Natural killer cell (primary cell): ENCODE data around the gene CDC123. TPM values are rescaled to one million over a fixed set of nuclear protein-coding genes. Genes with fewer than 3 reads are reported as not detected.

Experiments used
- ATAC-seq, 3 donors: fragments of 150-1000 bp in 2 of 3; fragments of 200-7000 bp in 1 of 3; cut with Tn5 transposase; 1 replicate in 1 of 3; 2 replicates in 2 of 3; pipeline ENCODE4 v1.10.0; 2021; ENCODE audit warnings: mild to moderate bottlenecking in 2 of 3, moderate library complexity in 2 of 3
- DNase-seq, 2 donors: peaks; one replicate each; pipeline versions ENCODE4 v3.0.0 to v3.0.0-alpha.2; 2013 to 2021; ENCODE audit warnings: mixed read lengths in 1 of 2
- H3K27ac ChIP-seq: one replicate; pipeline ENCODE4 v1.5.1; 2013; ENCODE audit warnings: mild to moderate bottlenecking, low read length
- H3K27me3 ChIP-seq: one replicate; pipeline ENCODE4 v1.6.1; 2013; ENCODE audit warnings: low read length; ENCODE audit not compliant: control insufficient read depth, insufficient read depth
- H3K36me3 ChIP-seq: one replicate; pipeline ENCODE4 v1.6.1; 2013; ENCODE audit warnings: low read length; ENCODE audit not compliant: control insufficient read depth, insufficient read depth
- H3K4me1 ChIP-seq: one replicate; pipeline ENCODE4 v1.6.1; 2013; ENCODE audit warnings: low read length; ENCODE audit not compliant: control insufficient read depth, insufficient read depth
- H3K4me3 ChIP-seq: one replicate; pipeline ENCODE4 v1.5.1; 2013; ENCODE audit warnings: low read length
- H3K9me3 ChIP-seq: one replicate; pipeline ENCODE4 v1.6.1; 2013; ENCODE audit warnings: low read length; ENCODE audit not compliant: control insufficient read depth, insufficient read depth
- H3K27ac Mint-ChIP-seq, 2 donors: one replicate each; pipeline ENCODE4 v1.8.0; 2022; ENCODE audit warnings: mild to moderate bottlenecking in 2 of 2, mixed read lengths in 2 of 2, moderate library complexity in 1 of 2
- H3K27me3 Mint-ChIP-seq, 2 donors: one replicate each; pipeline ENCODE4 v1.8.0; 2022; ENCODE audit warnings: low read depth in 2 of 2, mixed read lengths in 2 of 2
- H3K36me3 Mint-ChIP-seq: one replicate; pipeline ENCODE4 v1.8.0; 2022; ENCODE audit warnings: mixed read lengths
- H3K4me1 Mint-ChIP-seq, 2 donors: one replicate each; pipeline ENCODE4 v1.8.0; 2022; ENCODE audit warnings: mixed read lengths in 2 of 2
- H3K4me3 Mint-ChIP-seq: one replicate; pipeline ENCODE4 v1.8.0; 2022; ENCODE audit warnings: mild to moderate bottlenecking, moderate library complexity, mixed read lengths
- H3K9me3 Mint-ChIP-seq, 2 donors: one replicate each; pipeline ENCODE4 v1.8.0; 2022; ENCODE audit warnings: mixed read lengths in 2 of 2
- CTCF ChIP-seq: fragments of 200-600 bp; IDR thresholded peaks from one replicate; pipeline ENCODE4 v1.8.0; 2022; ENCODE audit warnings: antibody characterized with exemption
- WGBS: methylation state at CpG from one replicate; pipeline ENCODE4 v1.1.7; 2013; ENCODE audit warnings: missing lambda C conversion rate; ENCODE audit not compliant: insufficient coverage; 5-methylcytosine and 5-hydroxymethylcytosine counted together
- intact Hi-C: fragments of 100-400 bp; cut with micrococcal nuclease; formaldehyde crosslinking; loops from one replicate; pipeline ENCODE4 v1.14.2; 2022
- total RNA-seq, 4 donors: library from RNA; stranded (reverse); fragments of 120-200 nt in 1 of 4; gene quantifications; one replicate each; pipeline versions ENCODE4 v1.2.3 to v1.2.4, GENCODE V29; 2013 to 2022

Gene CDC123
- total RNA-seq, 3 donors from 2014 or later (not counting 1 experiment from before 2014, with no cell fraction given) = 45.8 to 53.3 (median 47.6) TPM

DNA sequence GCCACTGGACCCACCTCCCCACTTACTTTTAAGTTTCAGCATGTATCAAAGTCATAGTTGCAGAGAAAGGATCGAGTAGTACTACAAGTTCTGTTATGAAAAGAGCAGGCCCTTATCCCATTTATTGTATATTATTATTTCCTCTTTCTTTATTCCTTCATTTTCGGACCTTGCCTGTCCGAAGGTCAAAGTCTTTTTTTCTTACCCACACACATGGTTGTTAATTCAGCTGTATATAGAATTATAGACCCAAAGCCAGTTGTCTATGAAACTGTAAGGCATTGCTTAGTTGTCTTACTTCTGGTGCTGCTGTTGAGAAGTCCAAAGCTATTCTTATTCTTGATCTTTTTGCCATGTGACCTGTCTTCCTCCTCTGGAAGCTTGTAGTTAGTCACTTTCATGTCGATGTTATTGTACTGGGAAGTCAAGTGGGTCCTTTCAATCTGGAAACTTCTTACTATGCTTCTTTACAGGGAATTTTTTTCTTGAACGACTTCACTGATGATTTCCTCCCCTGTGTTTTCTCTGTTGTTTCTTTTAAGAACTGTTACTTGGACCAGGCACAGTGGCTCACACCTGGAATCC, 8.6 kb upstream of the CDC123 start:
- intact Hi-C loops = no loop called here
- no peaks in the 10 kb centered on the region for H3K27me3 Mint-ChIP-seq
- H3K36me3 ChIP-seq = peaks cover 25% of the 10 kb centered on the region
- no peak overlapping the region for H3K27ac ChIP-seq
- H3K27ac Mint-ChIP-seq = no peak overlapping the region
- peaks cover 9 to 23% of the 10 kb centered on the region in 2 donors for H3K4me1 Mint-ChIP-seq
- H3K36me3 Mint-ChIP-seq = no peaks in the 10 kb centered on the region
- H3K9me3 ChIP-seq = no peaks in the 10 kb centered on the region
- no peaks in the 10 kb centered on the region for H3K4me1 ChIP-seq
- no peaks in the 10 kb centered on the region for H3K27me3 ChIP-seq
- H3K4me3 ChIP-seq = no peak overlapping the region
- no peak for ATAC-seq
- 95% methylated on average over 2 of the region's 5 CpGs for WGBS
- no peaks in the 10 kb centered on the region for H3K9me3 Mint-ChIP-seq
- no peak for TF ChIP-seq CTCF
- H3K4me3 Mint-ChIP-seq = no peak overlapping the region
- no peak for DNase-seq

GRCh38 chr10:12188656-12189055, 7.3 kb upstream of the CDC123 start:
- H3K36me3 ChIP-seq = peaks cover 24% of the 10 kb centered on the region
- intact Hi-C loops = no loop called here
- H3K9me3 Mint-ChIP-seq = no peaks in the 10 kb centered on the region
- H3K4me3 ChIP-seq = no peak overlapping the region
- TF ChIP-seq CTCF = no peak
- no peak overlapping the region for H3K4me3 Mint-ChIP-seq
- no peaks in the 10 kb centered on the region for H3K27me3 ChIP-seq
- H3K27me3 Mint-ChIP-seq = no peaks in the 10 kb centered on the region
- H3K27ac ChIP-seq = no peak overlapping the region
- ATAC-seq = no peak
- H3K36me3 Mint-ChIP-seq = no peaks in the 10 kb centered on the region
- no peak overlapping the region for H3K27ac Mint-ChIP-seq
- no peaks in the 10 kb centered on the region for H3K9me3 ChIP-seq
- H3K4me1 ChIP-seq = peaks cover under 1% of the 10 kb centered on the region
- 84% methylated on average over 4 of the region's 6 CpGs for WGBS
- peaks cover 13 to 28% of the 10 kb centered on the region in 2 donors for H3K4me1 Mint-ChIP-seq
- no peak for DNase-seq

DNA sequence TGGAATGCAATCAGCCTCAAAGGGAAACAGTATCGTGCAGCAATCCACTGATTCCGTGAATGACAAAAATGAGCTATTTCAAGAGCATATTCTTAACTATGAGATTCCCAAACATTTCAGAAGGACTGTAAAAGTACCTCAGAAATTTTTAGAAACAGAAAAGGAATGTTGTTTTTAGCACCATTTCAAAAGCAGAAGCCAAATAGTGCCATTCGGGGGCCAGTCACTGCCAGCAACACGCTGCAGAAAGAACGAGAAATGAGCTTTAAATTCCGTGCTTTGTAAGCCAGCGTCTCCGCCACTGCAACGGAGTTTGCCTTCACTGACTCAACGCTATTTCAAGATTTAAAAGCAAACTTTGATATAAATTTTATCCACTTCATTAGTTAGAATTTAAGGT, 6.6 kb upstream of the CDC123 start:
- DNase-seq (no peak), ATAC-seq (no peak)
- Histone ChIP-seq H3K27ac (no peak overlapping the region), H3K27me3 (no peaks in the 10 kb centered on the region), H3K4me3 (no peak overlapping the region), H3K36me3 (peaks cover 21% of the 10 kb centered on the region), H3K4me1 (peaks cover 5% of the 10 kb centered on the region), H3K9me3 (no peaks in the 10 kb centered on the region)
- H3K27ac Mint-ChIP-seq = no peak overlapping the region
- 91% methylated on average over 9 of the region's 10 CpGs for WGBS
- TF ChIP-seq CTCF = no peak
- no peak overlapping the region for H3K4me3 Mint-ChIP-seq
- H3K9me3 Mint-ChIP-seq = no peaks in the 10 kb centered on the region
- no peaks in the 10 kb centered on the region for H3K27me3 Mint-ChIP-seq
- intact Hi-C loops = no loop called here
- H3K4me1 Mint-ChIP-seq = peaks cover 18 to 34% of the 10 kb centered on the region in 2 donors
- H3K36me3 Mint-ChIP-seq = no peaks in the 10 kb centered on the region

DNA sequence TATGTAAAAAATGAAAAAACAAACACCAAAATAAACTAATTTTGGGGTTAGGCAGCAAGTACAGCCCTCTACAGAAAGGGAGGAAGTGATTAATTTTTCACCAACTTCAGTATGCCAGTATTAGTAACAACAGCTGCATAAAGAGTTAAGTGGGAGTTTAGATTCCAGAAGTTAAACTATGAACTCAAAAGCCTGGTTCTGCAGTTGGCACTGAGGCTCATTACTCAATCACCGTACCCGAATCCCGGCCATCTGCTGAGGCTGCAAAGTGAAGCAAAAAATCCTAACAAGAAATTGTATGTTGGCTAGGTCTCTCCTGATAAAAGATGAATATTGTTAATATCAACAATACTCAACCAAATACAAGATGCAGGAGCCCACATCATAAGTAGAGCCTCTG, 4.3 kb upstream of the CDC123 start:
- intact Hi-C loops = loop anchor here (10.0 kb wide), 1 partner anchor 913 kb away; the partner anchor contains the start of gene OPTN
- 73% methylated on average over 3 of the region's 3 CpGs for WGBS
- no peak overlapping the region for H3K27ac ChIP-seq
- Mint-ChIP-seq H3K36me3 (no peaks in the 10 kb centered on the region), H3K27ac (no peak overlapping the region), H3K27me3 (no peaks in the 10 kb centered on the region), H3K9me3 (no peaks in the 10 kb centered on the region), H3K4me3 (peak overlapping the region; percentile 10), H3K4me1 (peaks cover 41 to 57% of the 10 kb centered on the region in 2 donors)
- ATAC-seq (no peak), DNase-seq (no peak)
- peaks cover 14% of the 10 kb centered on the region for H3K4me1 ChIP-seq
- TF ChIP-seq CTCF = no peak
- no peaks in the 10 kb centered on the region for H3K9me3 ChIP-seq
- peaks cover 8% of the 10 kb centered on the region for H3K36me3 ChIP-seq
- no peak overlapping the region for H3K4me3 ChIP-seq
- H3K27me3 ChIP-seq = no peaks in the 10 kb centered on the region
